ENCODE results near the gene ENOX1.
A peak's percentile ranks its signal among the peaks of the same experiment; 100 is the strongest.

Gene ENOX1

GRCh38 chr13:43780666-43781065, 6.1 kb downstream of the ENOX1 start:
- no peaks in the 10 kb centered on the region for H3K9me3 ChIP-seq (ENCODE audit: control insufficient read depth, insufficient read depth, low read depth, low read length)
- no peaks in the 10 kb centered on the region for H3K36me3 ChIP-seq (ENCODE audit: control insufficient read depth in 2 of 2, insufficient read depth in 1 of 2, low read length in 2 of 2)
- ChIA-PET CTCF (no interaction called here), POLR2A (no interaction called here)
- no peak overlapping the region for H3K4me3 ChIP-seq (ENCODE audit: low read depth, low read length)
- H3K27ac ChIP-seq (ENCODE audit: extremely low read depth, low read depth, low read length), result no peak overlapping the region
- H3K4me1 ChIP-seq (ENCODE audit: control insufficient read depth, insufficient read depth, low read length), result peaks cover 17% of the 10 kb centered on the region
- TF ChIP-seq SCRT2 (tag by site-specific recombination; IDR thresholded peaks at IDR 0.05), result 0 out of 2 replicates have a peak, but pooled peaks have one; percentile 15
- TF ChIP-seq MEIS1 (CRISPR knock-in tag; IDR thresholded peaks at IDR 0.05; ENCODE audit: borderline replicate concordance), result no peak

- ChIA-PET POLR2A (no interaction called here), CTCF (interaction anchor here (0.6 kb wide), 1 partner anchor 17 kb away, joined by 6 read pairs; no protein-coding TSS in a partner anchor)
- TF ChIP-seq ZNF341 (tag by site-specific recombination; IDR thresholded peaks at IDR 0.05; ENCODE audit: low read depth) (peak; percentile 47), ZNF423 (tag by site-specific recombination; IDR thresholded peaks at IDR 0.05) (no peak), ZIC2 (tag by site-specific recombination; IDR thresholded peaks at IDR 0.05) (peak; percentile 84), GLIS1 (tag by site-specific recombination; IDR thresholded peaks at IDR 0.05) (peak; percentile 30; the same call in 1 of the 2 replicates), ZNF398 (tag by site-specific recombination; IDR thresholded peaks at IDR 0.05) (no peak), SP2 (tag by site-specific recombination; IDR thresholded peaks at IDR 0.05) (no peak), ZNF223 (tag by site-specific recombination; IDR thresholded peaks at IDR 0.05) (0 out of 2 replicates have a peak, but pooled peaks have one; percentile 27), ZFP69B (tag by site-specific recombination; IDR thresholded peaks at IDR 0.05) (no peak), ZNF654 (tag by site-specific recombination; IDR thresholded peaks at IDR 0.05; ENCODE audit: low read depth) (no peak), ZNF24 (tag by site-specific recombination; IDR thresholded peaks at IDR 0.05) (no peak)
- no peaks in the 10 kb centered on the region for H3K36me3 ChIP-seq (ENCODE audit: control insufficient read depth in 2 of 2, insufficient read depth in 1 of 2, low read length in 2 of 2)
- H3K4me1 ChIP-seq (ENCODE audit: control insufficient read depth, insufficient read depth, low read length), result peaks cover 7% of the 10 kb centered on the region; the same call in 1 of the 2 replicates
- no peaks in the 10 kb centered on the region for H3K9me3 ChIP-seq (ENCODE audit: control insufficient read depth, insufficient read depth, low read depth, low read length)
- no peak overlapping the region for H3K27ac ChIP-seq (ENCODE audit: extremely low read depth, low read depth, low read length)
- no peak overlapping the region for H3K4me3 ChIP-seq (ENCODE audit: low read depth, low read length)
These were observed 10.2 kb downstream of the ENOX1 start for GRCh38 chr13:43776501-43777079.

GRCh38 chr13:43776006-43776405, 10.8 kb downstream of the ENOX1 start:
- ChIA-PET CTCF (interaction anchor here (1.0 kb wide), 1 partner anchor 100 kb away, joined by 4 read pairs; no protein-coding TSS in a partner anchor), POLR2A (no interaction called here)
- no peak for TF ChIP-seq ZNF843 (tag by site-specific recombination; IDR thresholded peaks at IDR 0.05)
- TF ChIP-seq ZBTB8A (tag by site-specific recombination; IDR thresholded peaks at IDR 0.05), result no peak
- no peak for TF ChIP-seq ZNF140 (tag by site-specific recombination; IDR thresholded peaks at IDR 0.05)
- TF ChIP-seq ZNF776 (tag by site-specific recombination; IDR thresholded peaks at IDR 0.05; ENCODE audit: borderline replicate concordance), result no peak
- no peak for TF ChIP-seq ZFP41 (tag by site-specific recombination; IDR thresholded peaks at IDR 0.05; ENCODE audit: borderline replicate concordance)
- TF ChIP-seq ZNF280D (tag by site-specific recombination; IDR thresholded peaks at IDR 0.05), result no peak
- no peak for TF ChIP-seq ZNF169 (tag by site-specific recombination; IDR thresholded peaks at IDR 0.05)
- TF ChIP-seq ZNF112 (tag by site-specific recombination; IDR thresholded peaks at IDR 0.05), result no peak
- no peak for TF ChIP-seq ZBTB26 (tag by site-specific recombination; optimal IDR thresholded peaks at IDR 0.05)
- no peak for TF ChIP-seq ZNF138 (tag by site-specific recombination; IDR thresholded peaks at IDR 0.05; ENCODE audit: borderline replicate concordance)
- TF ChIP-seq ZNF324 (tag by site-specific recombination; IDR thresholded peaks at IDR 0.05), result no peak
- TF ChIP-seq ZSCAN18 (tag by site-specific recombination; IDR thresholded peaks at IDR 0.05), result no peak
- no peak for TF ChIP-seq ZNF335 (tag by site-specific recombination; conservative IDR thresholded peaks at IDR 0.05)

More at GRCh38 chr13:43776006-43776405, 10.8 kb downstream of the ENOX1 start:
- H3K27ac ChIP-seq (ENCODE audit: extremely low read depth, low read depth, low read length), result no peak overlapping the region
- no peaks in the 10 kb centered on the region for H3K36me3 ChIP-seq (ENCODE audit: control insufficient read depth in 2 of 2, insufficient read depth in 1 of 2, low read length in 2 of 2)
- no peak overlapping the region for H3K4me3 ChIP-seq (ENCODE audit: low read depth, low read length)
- H3K4me1 ChIP-seq (ENCODE audit: control insufficient read depth, insufficient read depth, low read length), result peaks cover 7% of the 10 kb centered on the region; the same call in 1 of the 2 replicates
- H3K9me3 ChIP-seq (ENCODE audit: control insufficient read depth, insufficient read depth, low read depth, low read length), result no peaks in the 10 kb centered on the region

All from HEK293 (cell line).